Calu3 (cell line): ENCODE data around the gene TRMT112. TPM values are rescaled to one million over a fixed set of nuclear protein-coding genes. Genes with fewer than 3 reads are reported as not detected.

Experiments
- BruUV-seq: library from RNA; stranded (reverse); fragments of 400-500 nt; replicated peaks from 2 replicates; lab custom pipeline; 2021; lab: Mats Ljungman, UMichigan
- CTCF ChIA-PET: fragments of 300-600 bp; sonication (Branson Sonifier 250); formaldehyde crosslinking; loops from one replicate; lab custom pipeline; 2022; ENCODE audit warnings: antibody characterized with exemption; lab: Charles Lee
- DNase-seq: peaks from one replicate; pipeline ENCODE4 v3.0.0; 2022
- H3K27ac Mint-ChIP-seq: one replicate; pipeline ENCODE4 v1.8.0; 2022; ENCODE audit warnings: mixed read lengths; ENCODE audit not compliant: unreplicated experiment
- H3K27me3 Mint-ChIP-seq: one replicate; pipeline ENCODE4 v1.8.0; 2022; ENCODE audit warnings: mixed read lengths; ENCODE audit not compliant: unreplicated experiment
- H3K36me3 Mint-ChIP-seq: one replicate; pipeline ENCODE4 v1.8.0; 2022; ENCODE audit warnings: mild to moderate bottlenecking, moderate library complexity, mixed read lengths; ENCODE audit not compliant: insufficient read depth, unreplicated experiment
- H3K4me1 Mint-ChIP-seq: one replicate; pipeline ENCODE4 v1.8.0; 2022; ENCODE audit warnings: mild to moderate bottlenecking, low read depth, mixed read lengths; ENCODE audit not compliant: unreplicated experiment
- H3K4me3 Mint-ChIP-seq: one replicate; pipeline ENCODE4 v1.8.0; 2022; ENCODE audit warnings: mild to moderate bottlenecking, low read depth, moderate library complexity, mixed read lengths; ENCODE audit not compliant: unreplicated experiment
- H3K9me3 Mint-ChIP-seq: one replicate; pipeline ENCODE4 v1.8.0; 2022; ENCODE audit warnings: low read depth, mixed read lengths; ENCODE audit not compliant: unreplicated experiment
- CTCF ChIP-seq: fragments of 200-600 bp; IDR thresholded peaks from one replicate; pipeline ENCODE4 v1.8.0; 2022; ENCODE audit warnings: antibody characterized with exemption; ENCODE audit not compliant: unreplicated experiment
- intact Hi-C: fragments of 100-400 bp; cut with micrococcal nuclease; formaldehyde crosslinking; loops from one replicate; pipeline ENCODE4 v1.10.0; 2022; ENCODE audit not compliant: unreplicated experiment
- total RNA-seq: library from RNA; stranded (reverse); gene quantifications from 2 replicates; pipeline ENCODE4 v1.2.3, GENCODE V29; 2022

TRMT112 gene
- total RNA-seq, 1 experiment from 2014 or later, result 197 TPM

GRCh38 chr11:64296830-64297698, 20.3 kb downstream of the TRMT112 start:
- no peak overlapping the region for H3K27ac Mint-ChIP-seq
- H3K27me3 Mint-ChIP-seq, result peaks cover 89% of the 10 kb centered on the region
- no peak for TF ChIP-seq CTCF
- no peak overlapping the region for H3K4me3 Mint-ChIP-seq
- intact Hi-C loops, result no loop called here
- DNase-seq, result no peak
- CTCF ChIA-PET, result no interaction called here
- H3K9me3 Mint-ChIP-seq, result no peaks in the 10 kb centered on the region
- BruUV-seq, result no TSS peak
- H3K36me3 Mint-ChIP-seq, result peaks cover 4% of the 10 kb centered on the region
- H3K4me1 Mint-ChIP-seq, result peaks cover 17% of the 10 kb centered on the region

GRCh38 chr11:64296236-64296635, 21.1 kb downstream of the TRMT112 start:
- peaks cover 17% of the 10 kb centered on the region for H3K4me1 Mint-ChIP-seq
- no peak overlapping the region for H3K27ac Mint-ChIP-seq
- intact Hi-C loops, result no loop called here
- no peak for TF ChIP-seq CTCF
- peaks cover 4% of the 10 kb centered on the region for H3K36me3 Mint-ChIP-seq
- no peak overlapping the region for H3K4me3 Mint-ChIP-seq
- no peaks in the 10 kb centered on the region for H3K9me3 Mint-ChIP-seq
- no peak for DNase-seq
- CTCF ChIA-PET, result no interaction called here
- no TSS peak for BruUV-seq
- peaks cover 93% of the 10 kb centered on the region for H3K27me3 Mint-ChIP-seq

- peaks cover 5% of the 10 kb centered on the region for H3K36me3 Mint-ChIP-seq
- no peaks in the 10 kb centered on the region for H3K9me3 Mint-ChIP-seq
- H3K4me3 Mint-ChIP-seq, result no peak overlapping the region
- H3K27me3 Mint-ChIP-seq, result peaks cover 94% of the 10 kb centered on the region
- CTCF ChIA-PET, result no interaction called here
- H3K27ac Mint-ChIP-seq, result no peak overlapping the region
- TF ChIP-seq CTCF, result no peak
- DNase-seq, result no peak
- no TSS peak for BruUV-seq
- H3K4me1 Mint-ChIP-seq, result peaks cover 18% of the 10 kb centered on the region
- intact Hi-C loops, result no loop called here
These were observed 21.6 kb downstream of the TRMT112 start for GRCh38 chr11:64295760-64296159.

- no peak for TF ChIP-seq CTCF
- intact Hi-C loops, result no loop called here
- H3K27me3 Mint-ChIP-seq, result peaks cover 94% of the 10 kb centered on the region
- CTCF ChIA-PET, result interaction anchor here (0.7 kb wide), 1 partner anchor 40 kb away, joined by 10 read pairs; no protein-coding TSS in a partner anchor
- peaks cover 12% of the 10 kb centered on the region for H3K4me1 Mint-ChIP-seq
- no peak for DNase-seq
- peaks cover 4% of the 10 kb centered on the region for H3K36me3 Mint-ChIP-seq
- H3K27ac Mint-ChIP-seq, result no peak overlapping the region
- H3K4me3 Mint-ChIP-seq, result no peak overlapping the region
- BruUV-seq, result no TSS peak
- H3K9me3 Mint-ChIP-seq, result no peaks in the 10 kb centered on the region
These were observed 22.6 kb downstream of the TRMT112 start for GRCh38 chr11:64294774-64295173.
